ENCODE data around the gene TRIM7. TPM values are rescaled to one million over a fixed set of nuclear protein-coding genes. Genes with fewer than 3 reads are reported as not detected.

Gene TRIM7
- polyA plus RNA-seq, 1 experiment, result 3.2 TPM

DNA sequence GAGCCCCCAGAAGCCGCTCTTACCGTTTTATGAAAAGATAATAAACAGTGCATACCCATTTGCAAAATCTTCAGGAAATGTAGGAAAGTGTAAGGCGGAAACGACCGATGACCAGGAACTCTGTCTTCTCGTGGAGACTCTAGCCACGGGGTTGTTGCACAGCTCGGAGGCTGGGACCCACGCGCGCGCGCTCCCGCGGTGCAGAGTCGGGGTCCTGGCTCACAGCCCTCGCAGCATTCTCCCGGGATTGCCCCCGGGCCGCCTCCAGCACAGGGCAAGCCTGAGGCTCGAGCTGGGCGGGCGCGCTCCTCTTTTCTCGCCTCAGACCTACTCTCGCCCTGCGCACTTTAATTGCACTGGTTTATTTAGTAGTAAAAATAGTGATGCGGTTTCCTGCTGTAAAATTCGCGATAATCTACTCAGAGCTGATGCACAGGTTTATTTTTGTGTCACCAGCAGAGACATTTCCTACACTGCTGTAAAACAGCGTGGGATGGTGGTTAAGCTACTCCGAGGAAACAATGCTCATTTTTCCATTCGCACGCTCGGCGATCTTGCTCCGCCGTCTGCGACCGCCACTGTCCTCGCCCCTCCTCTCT, 15.5 kb downstream of the TRIM7 start:
- DNase-seq (ENCODE audit: low read depth), result no peak
- ChIA-PET POLR2A (interaction anchor here (0.6 kb wide), 1 partner anchor 14 kb away, joined by 3 read pairs; no protein-coding TSS in a partner anchor), CTCF (interaction anchor here (1.1 to 2.7 kb wide), 4 partner anchors 18 to 35 kb away, joined by 4 to 8 read pairs (median 5); no protein-coding TSS in a partner anchor)
- H3K4me3 ChIP-seq (ENCODE audit: low read depth, low read length), result peak overlapping the region; percentile 42
- TF ChIP-seq, protein P1, sequence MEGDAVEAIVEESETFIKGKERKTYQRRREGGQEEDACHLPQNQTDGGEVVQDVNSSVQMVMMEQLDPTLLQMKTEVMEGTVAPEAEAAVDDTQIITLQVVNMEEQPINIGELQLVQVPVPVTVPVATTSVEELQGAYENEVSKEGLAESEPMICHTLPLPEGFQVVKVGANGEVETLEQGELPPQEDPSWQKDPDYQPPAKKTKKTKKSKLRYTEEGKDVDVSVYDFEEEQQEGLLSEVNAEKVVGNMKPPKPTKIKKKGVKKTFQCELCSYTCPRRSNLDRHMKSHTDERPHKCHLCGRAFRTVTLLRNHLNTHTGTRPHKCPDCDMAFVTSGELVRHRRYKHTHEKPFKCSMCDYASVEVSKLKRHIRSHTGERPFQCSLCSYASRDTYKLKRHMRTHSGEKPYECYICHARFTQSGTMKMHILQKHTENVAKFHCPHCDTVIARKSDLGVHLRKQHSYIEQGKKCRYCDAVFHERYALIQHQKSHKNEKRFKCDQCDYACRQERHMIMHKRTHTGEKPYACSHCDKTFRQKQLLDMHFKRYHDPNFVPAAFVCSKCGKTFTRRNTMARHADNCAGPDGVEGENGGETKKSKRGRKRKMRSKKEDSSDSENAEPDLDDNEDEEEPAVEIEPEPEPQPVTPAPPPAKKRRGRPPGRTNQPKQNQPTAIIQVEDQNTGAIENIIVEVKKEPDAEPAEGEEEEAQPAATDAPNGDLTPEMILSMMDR (IDR thresholded peaks at IDR 0.05; ENCODE audit: insufficient read depth, low read depth, low read length), result no peak
- no peaks in the 10 kb centered on the region for H3K36me3 ChIP-seq (ENCODE audit: control insufficient read depth, insufficient read depth, low read length)
- H3K27me3 ChIP-seq (ENCODE audit: control insufficient read depth, insufficient read depth, low read length), result no peaks in the 10 kb centered on the region

GRCh38 chr5:181188700-181189362, 16.2 kb downstream of the TRIM7 start:
- peak overlapping the region; percentile 42 for H3K4me3 ChIP-seq (ENCODE audit: low read depth, low read length)
- ChIA-PET POLR2A (interaction anchor here (0.5 kb wide), 1 partner anchor 403 kb away, joined by 3 read pairs; no protein-coding TSS in a partner anchor), CTCF (interaction anchor here (0.6 to 2.7 kb wide), 3 partner anchors 18 to 380 kb away, joined by 3 to 8 read pairs (median 5); no protein-coding TSS in a partner anchor)
- TF ChIP-seq, protein P1 (IDR thresholded peaks at IDR 0.05; ENCODE audit: insufficient read depth, low read depth, low read length), result no peak
- no peaks in the 10 kb centered on the region for H3K36me3 ChIP-seq (ENCODE audit: control insufficient read depth, insufficient read depth, low read length)
- no peaks in the 10 kb centered on the region for H3K27me3 ChIP-seq (ENCODE audit: control insufficient read depth, insufficient read depth, low read length)
- DNase-seq (ENCODE audit: low read depth), result no peak

DNA sequence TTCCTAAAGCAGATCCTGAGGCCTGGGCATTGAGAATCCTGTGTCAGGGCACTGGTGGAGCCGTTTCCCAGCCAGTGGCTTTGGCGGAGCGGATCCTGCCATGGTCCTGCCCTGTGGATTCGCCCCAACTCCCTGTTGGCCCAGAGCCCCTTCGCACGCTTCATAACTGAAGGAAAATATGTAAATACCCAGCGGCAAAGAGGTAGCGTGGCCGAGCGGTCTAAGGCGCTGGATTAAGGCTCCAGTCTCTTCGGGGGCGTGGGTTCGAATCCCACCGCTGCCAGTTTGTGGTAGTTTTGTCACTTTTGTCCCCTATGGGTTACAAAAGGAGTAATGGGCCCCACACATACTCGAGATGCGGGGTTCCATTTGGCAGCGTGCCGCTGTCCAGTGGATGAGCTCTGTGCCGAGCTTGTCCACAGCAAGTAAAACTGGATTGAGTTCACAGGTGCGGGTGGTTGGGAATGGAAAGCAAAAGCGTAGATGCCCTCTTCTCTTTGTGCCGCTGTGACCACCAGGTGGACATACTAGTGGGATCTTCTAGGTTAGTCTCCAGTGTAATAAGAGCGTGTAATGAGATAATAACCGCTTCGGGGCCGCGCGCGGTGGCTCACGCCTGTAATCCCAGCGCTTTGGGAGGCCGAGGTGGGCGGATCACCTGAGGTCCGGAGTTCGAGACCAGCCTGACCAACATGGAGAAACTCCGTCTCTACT, 17.3 kb downstream of the TRIM7 start:
- POLR2A ChIA-PET, result no interaction called here
- H3K4me3 ChIP-seq (ENCODE audit: low read depth, low read length), result peak overlapping the region; percentile 8
- TF ChIP-seq, protein P1 (IDR thresholded peaks at IDR 0.05; ENCODE audit: insufficient read depth, low read depth, low read length), result peak; percentile 29; the same call in 1 of the 2 replicates
- no peaks in the 10 kb centered on the region for H3K27me3 ChIP-seq (ENCODE audit: control insufficient read depth, insufficient read depth, low read length)
- DNase-seq (ENCODE audit: low read depth), result no peak
- no peaks in the 10 kb centered on the region for H3K36me3 ChIP-seq (ENCODE audit: control insufficient read depth, insufficient read depth, low read length)
- CTCF ChIA-PET, result interaction anchor here (0.8 to 2.7 kb wide), 3 partner anchors 10 to 19 kb away, joined by 3 to 8 read pairs (median 3); no protein-coding TSS in a partner anchor

GRCh38 chr5:181186986-181187499, 18.0 kb downstream of the TRIM7 start:
- DNase-seq (ENCODE audit: low read depth), result no peak
- Histone ChIP-seq H3K4me3 (ENCODE audit: low read depth, low read length) (no peak overlapping the region), H3K27me3 (ENCODE audit: control insufficient read depth, insufficient read depth, low read length) (no peaks in the 10 kb centered on the region), H3K36me3 (ENCODE audit: control insufficient read depth, insufficient read depth, low read length) (no peaks in the 10 kb centered on the region)
- POLR2A ChIA-PET, result no interaction called here
- CTCF ChIA-PET, result interaction anchor here (0.8 to 1.4 kb wide), 2 partner anchors 11 to 12 kb away, joined by 3 read pairs; no protein-coding TSS in a partner anchor
- TF ChIP-seq, protein P1 (IDR thresholded peaks at IDR 0.05; ENCODE audit: insufficient read depth, low read depth, low read length), result no peak

DNA sequence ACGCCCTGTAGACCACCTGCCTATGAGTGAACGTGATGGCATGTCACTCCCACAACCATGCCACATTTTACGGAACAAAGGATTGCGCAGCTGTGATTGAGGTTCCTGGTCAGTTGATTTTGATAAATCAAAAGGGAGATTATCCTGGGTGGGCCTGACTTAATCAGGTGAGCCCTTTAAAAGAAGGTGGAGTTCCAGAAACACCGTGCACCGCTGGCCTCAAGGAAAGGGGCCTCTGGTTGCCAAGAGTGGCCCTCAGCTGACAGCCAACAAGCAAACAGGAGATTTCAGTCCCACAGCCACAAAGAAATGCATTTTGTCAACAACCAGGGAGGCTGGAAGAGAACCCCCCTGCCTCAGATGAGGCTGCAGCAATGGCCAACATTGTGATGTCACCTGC, 19.0 kb downstream of the TRIM7 start:
- no peaks in the 10 kb centered on the region for H3K36me3 ChIP-seq (ENCODE audit: control insufficient read depth, insufficient read depth, low read length)
- H3K27me3 ChIP-seq (ENCODE audit: control insufficient read depth, insufficient read depth, low read length), result no peaks in the 10 kb centered on the region
- DNase-seq (ENCODE audit: low read depth), result no peak
- ChIA-PET CTCF (no interaction called here), POLR2A (no interaction called here)
- TF ChIP-seq, protein P1 (IDR thresholded peaks at IDR 0.05; ENCODE audit: insufficient read depth, low read depth, low read length), result no peak
- no peak overlapping the region for H3K4me3 ChIP-seq (ENCODE audit: low read depth, low read length)

Data from BJ (cell line).